ENCODE data around the gene SCGB1D1.
"Not testable (repeated sequence)": the region's sequence is repeated elsewhere in the genome, so short reads cannot be mapped to it uniquely, and the experiment has no call there.

The SCGB1D1 gene

DNA sequence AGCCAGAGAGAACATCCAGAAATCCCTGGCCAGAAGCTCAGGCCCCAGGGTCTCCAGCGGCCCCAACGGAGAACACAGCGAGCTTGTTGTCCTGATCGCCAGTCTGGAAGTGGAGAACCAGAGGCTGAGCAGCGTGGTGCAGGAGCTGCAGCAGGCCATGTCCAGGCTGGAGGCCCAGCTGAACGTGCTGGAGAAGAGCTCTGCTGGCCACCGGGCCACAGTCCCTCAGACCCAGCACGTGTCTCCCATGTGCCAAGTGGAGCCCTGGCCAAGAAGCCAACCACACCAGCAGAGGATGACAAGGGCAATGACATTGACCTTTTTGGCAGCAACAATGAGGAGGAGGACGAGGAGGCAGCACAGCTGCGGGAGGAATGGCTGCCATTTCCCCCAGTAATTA is 20.6 kb upstream of the SCGB1D1 start:
- DNase-seq, result no peak

DNA sequence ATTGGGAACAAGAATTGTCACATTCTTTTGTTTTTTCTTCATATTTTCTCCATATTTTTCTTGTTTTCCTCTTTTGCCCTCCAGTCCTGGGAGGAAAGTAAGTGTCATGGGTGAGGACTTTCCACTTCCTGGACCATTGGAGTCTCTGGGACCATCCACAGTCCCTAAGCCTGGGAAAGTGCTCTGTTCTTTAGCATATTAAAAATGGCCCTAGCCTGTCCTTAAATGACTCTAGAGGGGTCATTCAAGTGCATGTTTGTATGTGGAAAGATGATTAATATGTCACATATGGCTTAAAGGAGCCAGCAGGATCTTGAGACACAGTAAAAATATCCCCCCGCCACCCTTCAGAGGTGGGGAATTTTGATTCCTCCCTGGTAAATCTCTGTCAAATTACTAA is 20.1 kb upstream of the SCGB1D1 start:
- no peak for DNase-seq

DNA sequence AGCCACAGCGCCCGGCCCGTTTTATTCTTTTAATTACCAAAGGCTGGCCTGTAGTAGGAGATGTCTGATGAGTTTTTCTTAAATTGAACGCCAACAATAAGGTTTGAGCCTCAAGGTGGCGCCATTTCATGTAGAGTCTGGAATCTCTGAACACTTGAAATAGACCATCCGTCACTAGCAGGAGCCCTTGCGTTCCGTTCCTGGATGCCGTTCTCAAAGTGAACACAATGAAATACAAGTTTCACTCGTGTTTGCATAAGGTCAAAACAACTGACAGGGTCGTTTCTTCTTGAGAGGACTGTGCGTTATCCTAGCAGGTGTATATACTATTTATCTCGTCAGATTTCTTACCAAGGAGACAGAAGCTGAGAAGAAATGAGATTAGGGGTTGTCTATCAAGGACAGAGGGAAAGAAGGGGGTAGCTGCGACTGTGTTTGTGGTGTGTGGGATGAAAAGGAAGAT is 18.7 kb upstream of the SCGB1D1 start:
- peak; percentile 68 for DNase-seq

DNA sequence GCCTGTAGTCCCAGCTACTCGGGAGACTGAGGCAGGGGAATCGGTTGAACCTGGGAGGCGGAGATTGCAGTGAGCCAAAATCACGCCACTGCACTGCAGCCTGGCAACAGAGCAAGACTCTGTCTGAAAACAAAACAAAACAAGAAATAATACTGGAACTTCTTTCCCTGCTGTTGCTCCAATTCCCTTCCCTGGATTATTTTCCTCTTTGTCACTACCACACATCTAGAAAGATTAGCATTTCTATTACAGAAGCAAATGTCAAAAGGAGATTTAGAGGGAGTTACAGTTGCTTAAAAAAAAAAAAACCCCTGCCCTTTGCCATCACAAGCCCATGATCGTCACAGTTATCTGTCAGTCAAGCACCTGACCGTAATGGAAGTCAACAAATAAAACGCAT is 17.7 kb upstream of the SCGB1D1 start:
- DNase-seq, result no peak

DNA sequence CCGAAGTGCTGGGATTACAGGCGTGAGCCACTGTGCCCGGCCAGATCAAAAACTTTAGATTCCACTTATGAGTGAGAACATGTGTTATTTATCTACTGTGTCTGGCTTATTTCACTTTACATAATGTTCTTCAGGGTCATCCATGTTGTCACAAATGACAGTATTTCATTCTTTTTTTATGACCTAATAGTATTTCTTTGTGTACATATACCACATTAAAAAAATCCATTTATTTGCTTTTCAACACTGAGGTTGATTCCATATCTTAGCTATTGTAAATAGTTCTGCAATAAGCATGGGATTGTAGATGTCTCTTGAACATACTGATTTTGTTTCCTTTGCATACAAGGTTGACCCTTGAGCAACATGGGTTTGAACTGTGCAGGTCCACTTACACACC is 13.2 kb upstream of the SCGB1D1 start:
- DNase-seq, result no peak

DNA sequence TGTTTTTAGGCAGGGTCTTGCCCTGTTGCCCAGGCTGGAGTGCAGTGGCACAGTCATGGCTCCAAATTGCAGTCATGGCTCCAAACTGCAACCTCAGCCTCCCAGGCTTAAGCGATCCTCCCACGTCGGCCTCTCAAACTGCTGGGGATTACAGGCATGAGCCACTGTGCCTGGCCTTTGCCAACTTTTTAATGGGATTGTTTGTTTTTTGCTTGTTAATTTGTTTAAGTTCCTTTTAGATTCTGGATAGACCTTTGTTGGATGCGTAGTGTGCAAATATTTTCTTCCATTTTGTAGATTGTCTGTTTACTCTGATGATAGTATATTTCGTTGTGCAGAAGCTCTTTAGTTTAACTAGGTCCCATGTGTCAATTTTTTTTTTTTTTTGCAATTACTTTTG is 10.0 kb upstream of the SCGB1D1 start:
- no peak for DNase-seq

DNA sequence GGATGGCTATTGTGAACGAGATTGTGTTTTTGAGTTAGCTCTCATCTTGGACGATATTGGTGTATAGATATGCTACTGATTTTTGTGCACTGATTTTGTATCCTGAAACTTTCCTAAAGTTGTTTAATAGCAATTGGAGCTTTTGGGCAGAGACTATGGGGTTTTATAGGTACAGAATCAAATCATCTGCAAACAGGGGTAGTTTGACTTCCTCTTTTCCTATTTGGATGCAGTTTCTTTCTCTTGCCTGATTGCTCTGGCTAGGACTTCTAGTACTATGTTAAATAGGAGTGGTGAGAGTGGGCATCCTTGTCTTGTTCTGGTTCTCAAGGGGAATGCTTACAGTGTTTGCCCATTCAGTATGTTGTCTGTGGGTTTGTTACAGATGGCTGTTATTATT is 8.9 kb upstream of the SCGB1D1 start:
- DNase-seq, result no peak

DNA sequence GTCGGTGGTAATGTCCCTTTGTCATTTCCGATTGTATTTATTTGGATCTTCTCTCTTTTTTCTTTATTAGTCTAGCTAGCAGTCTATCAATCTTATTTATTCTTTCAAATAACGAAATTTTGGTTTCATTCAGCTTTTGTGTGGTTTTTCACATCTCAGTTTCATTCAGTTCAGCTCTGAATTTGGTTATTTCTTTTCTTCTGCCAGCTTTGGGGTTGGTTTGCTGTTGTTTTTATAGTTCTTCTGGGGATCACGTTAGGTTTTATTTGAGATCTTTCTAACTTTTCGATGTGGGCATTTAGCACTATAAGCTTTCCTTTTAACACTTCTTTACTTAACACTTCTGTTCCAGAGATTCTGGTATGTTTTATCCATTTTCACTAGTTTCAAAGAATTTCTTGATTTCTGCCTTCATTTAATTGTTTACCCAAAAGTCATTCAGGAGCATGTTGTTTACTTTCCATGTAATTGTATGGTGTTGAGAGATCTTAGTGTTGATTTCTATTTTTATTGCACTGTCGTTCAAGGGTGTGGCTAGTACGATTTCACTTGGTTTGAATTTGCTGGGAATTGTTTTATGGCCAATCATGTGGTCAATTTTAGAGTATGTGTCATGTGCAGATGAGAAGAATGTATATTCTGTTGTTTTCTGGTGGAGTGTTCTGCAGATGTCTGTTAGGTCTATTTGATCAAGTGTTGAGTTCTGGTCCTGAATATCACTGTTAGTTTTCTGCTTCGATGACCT is 7.7 kb upstream of the SCGB1D1 start:
- no peak for DNase-seq

DNA sequence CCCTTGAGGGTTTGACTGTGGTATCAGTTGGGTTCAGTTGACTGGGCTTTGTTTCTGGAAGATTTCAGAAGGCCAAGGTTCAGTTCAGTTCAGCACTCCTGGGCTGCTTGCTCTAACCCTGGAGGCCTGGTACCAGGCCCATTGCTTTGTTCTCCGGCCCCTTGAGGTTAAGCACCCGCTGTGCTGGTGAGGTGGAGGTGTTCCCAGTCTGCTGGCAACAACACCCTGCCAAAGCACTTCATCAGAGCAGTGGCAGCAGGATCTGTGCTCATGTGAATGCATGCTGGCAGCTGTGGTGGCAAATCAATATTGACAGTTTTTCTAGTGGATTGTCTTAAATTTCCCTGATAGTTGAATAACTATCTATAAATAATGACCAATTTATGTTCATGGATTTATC is 3.8 kb upstream of the SCGB1D1 start:
- DNase-seq, result no peak

DNA sequence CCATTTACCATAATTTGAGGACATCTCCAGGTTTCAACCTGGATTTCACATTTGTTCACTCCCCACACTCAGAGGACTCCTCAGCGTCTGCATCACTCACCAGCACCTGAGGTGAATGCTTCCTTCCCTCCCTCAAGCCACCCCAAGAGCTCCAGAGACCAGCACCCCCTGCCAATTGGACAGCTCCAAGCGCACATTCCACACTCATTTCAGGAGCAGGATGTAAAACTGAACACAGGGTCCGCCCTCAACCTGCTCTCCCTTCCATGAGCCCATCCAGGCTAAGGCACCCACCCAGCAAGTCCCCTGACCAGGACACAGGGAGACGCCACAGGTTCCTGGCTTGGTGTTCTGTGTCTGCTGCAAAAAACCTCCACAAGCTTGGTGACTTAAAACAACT is 3.9 kb downstream of the SCGB1D1 start:
- DNase-seq, result no peak

DNA sequence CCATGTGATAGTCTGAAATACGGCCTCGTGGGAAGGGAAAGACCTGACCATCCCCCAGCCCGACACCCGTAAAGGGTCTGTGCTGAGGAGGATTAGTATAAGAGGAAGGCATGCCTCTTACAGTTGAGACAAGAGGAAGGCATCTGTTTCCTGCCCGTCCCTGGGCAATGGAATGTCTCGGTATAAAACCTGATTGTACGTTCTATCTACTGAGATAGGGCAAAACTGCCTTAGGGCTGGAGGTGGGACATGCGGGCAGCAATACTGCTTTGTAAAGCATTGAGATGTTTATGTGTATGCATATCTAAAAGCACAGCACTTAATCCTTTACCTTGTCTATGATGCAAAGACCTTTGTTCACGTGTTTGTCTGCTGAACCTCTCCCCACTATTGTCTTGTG is 5.0 kb downstream of the SCGB1D1 start:
- not testable (repeated sequence) for DNase-seq

DNA sequence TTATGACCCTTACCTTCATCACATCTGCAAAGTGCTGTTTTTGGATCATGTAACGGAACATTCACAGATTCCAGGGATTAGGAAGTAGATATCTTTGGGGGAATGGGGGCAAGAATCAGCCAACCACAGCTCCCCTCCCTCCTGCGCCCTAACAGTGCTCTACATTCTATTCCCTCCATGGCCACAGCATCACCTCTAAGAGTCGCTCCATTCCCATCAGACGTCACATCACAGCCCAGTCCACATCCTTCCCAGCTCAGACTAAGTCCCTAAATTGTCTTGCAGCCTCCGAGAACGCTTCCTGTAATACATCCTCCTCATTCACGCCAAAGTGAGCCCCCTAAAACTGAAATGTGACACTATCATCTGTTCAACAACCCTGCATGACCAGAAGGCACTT is 5.9 kb downstream of the SCGB1D1 start:
- DNase-seq, result no peak

DNA sequence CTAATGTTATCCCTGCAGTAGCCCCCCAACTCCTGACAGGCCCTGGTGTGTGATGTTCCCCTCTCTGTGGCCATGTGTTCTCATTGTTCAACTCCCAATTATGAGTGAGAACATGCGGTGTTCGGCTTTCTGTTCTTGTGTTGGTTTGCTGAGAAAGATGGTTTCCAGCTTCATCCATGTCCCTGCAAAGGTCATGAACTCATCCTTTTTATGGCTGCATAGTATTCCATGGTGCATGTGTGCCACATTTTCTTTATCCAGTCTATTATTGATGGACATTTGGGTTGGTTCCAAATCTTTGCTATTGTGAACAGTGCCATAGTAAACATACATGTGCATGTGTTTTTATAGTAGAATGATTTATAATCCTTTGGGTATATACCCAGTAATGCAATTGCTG is 7.4 kb downstream of the SCGB1D1 start:
- DNase-seq, result not testable (repeated sequence)

DNA sequence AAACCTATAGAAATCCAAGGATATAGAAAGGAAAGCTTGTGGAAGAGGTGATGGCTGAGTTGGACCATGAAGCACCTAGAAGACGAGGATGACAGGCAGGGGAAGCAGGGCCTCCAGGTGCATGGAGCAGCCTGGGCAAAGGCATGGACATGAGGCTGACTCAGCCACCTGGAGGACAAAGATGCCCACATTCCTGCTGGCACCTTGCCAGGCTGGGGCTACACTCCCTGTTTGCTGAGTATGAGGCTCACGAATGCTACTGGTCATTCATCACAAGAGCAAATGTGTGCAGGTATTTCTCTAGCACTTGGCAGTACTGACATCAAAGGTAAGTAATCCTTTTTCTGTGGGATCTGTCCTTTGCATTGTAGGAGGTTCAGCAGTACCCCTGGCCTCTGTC is 11.4 kb downstream of the SCGB1D1 start:
- DNase-seq, result no peak

DNA sequence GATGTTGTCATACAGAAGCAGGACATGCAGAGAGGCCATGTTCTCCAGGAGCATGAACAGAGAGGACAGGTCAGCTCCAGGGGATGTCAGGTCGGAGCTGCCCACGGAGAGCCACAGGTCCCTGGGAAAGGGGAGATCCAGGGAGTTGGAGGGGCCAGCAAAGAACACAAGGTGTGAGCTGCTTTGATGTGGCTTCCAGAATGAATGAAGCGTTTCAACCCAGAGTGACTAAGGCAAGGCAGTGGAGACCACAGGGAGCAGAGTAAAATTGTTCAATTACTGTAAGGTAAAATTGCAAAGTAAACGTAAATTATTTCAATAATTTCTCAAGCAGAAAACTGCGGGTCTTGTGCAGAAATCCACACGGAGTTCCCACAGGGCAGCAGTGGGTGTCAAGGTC is 12.9 kb downstream of the SCGB1D1 start:
- DNase-seq, result no peak

DNA sequence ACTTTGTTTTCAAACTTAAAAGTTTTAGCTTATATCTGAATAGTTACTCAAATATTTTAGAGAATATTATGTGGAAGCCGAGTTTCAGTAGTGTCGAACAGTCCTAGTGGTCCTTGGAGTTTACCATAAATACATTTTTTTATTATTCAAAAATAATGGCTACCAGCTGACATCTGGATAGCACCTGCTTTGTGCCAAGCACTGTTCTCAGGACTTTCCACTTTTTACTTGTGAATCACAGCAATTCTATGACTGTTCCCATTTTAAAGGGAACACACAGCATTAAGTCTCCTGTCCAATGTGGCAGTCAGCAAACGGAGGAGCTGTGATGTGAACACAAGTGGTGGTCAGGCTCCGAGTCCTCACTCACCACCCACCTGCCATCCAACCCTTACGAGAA is 14.4 kb downstream of the SCGB1D1 start:
- no peak for DNase-seq

DNA sequence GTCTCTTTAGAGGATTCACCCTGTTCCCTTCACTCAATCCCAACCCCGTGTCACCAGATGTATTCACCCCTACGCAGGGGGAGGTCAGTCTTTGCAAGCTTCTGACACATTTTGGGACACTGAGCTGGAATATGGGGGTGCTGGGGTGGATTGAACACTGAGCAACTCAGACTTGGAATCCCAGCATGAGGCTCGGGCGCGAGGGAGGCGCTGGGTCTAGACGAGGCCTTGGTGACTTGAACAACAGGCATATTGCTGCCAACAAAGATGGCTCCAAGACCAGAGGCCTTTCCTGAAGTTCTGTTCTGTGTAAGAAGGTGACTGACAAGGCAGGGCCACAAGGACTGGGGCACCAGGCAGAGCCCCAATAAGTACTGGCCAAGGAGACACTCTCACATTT is 15.4 kb downstream of the SCGB1D1 start:
- no peak for DNase-seq

DNA sequence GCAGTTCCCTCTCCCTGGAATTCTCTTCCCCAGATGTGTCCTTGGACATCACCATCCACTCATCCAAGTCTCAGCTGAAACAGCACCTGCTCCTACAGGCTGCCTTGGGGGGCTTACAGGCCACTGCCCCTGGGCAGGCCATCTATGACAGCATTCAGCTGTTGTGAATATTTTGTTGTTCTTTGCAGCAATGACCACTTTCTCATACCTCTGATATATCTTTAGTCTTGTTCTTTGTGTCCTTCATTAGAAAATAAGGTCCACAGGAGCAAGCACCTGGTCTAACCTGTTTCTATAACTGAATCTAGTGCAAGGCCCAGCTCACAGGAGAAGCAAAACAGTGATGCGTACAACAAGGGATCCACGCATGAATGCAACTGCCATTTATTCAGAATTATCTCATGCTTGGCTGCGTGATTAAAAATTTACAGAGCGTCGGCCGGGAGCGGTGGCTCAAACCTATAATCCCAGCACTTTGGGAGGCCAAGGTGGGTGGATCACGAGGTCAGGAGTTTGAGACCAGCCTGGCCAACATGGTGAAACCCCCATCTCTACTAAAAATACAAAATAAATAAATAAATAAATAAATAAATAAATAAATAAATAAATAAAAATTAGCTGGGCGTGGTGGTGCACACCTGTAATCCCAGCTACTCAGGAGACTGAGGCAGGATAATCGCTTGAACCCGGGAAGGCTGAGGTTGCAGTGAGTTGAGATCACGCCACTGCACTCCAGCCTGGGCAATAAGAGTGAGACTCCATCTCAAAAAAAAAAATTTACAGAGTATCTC is 16.5 kb downstream of the SCGB1D1 start:
- not testable (repeated sequence) for DNase-seq

DNA sequence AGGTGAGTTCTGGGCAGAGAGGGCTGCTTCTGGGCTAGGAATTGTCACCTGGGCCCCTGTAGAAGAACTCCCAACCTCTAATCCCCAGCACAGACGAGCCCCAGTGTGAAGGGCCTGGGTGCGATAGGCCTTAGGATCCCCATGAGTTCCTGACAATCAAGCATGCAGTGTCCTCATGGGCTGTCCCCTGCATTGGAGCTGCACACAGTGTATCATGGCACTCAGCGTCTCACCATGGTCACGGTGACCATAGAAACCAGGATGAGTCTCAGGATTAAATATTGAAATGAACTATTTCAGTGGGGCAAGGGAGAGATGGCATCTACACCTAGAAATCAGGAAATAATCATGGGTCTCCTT is 18.7 kb downstream of the SCGB1D1 start:
- no peak for DNase-seq

DNA sequence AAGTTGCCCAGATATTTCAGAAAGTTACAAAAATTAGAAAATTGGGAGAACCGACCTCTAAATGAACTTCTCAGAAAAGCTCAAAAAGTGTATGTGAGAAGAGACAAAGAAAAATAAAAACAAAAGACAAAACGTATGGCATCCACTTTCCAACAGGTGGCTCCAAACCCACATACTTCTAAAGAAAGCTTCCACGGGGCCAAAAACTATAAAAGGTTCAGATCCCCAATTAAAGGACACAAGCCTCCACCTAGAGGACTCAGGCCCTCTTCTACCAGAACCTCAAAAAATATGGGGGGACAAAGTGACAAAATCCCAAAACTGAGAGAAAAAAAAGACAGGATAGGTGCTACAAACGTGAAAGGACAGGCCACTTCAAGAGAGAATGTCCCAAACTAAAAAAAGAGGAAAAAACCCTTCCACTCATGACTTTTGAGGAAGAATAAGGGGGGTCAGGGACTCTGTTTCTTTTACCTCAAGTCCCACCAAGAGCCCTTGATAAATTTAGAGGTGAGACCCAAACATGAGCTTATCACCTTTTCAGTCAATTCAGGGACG is 27.3 kb downstream of the SCGB1D1 start:
- no peak for DNase-seq

DNA sequence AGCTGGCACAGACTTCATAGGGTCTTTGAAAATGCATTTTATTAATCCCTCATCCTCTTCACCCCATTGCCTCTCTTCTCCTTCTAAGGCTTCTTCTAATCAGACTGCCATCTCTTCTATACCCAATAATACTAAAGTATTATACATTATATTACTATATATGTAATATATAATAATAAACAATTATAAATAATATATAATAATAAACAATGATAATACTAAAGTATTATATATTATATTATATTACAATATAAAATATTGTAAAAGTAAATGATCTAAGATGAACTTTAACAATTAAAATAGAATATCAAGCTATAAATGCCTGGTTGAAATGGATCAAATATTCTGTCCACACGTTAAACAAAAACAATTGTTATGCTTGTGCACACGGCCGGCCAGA is 31.5 kb downstream of the SCGB1D1 start:
- DNase-seq, result no peak

DNA sequence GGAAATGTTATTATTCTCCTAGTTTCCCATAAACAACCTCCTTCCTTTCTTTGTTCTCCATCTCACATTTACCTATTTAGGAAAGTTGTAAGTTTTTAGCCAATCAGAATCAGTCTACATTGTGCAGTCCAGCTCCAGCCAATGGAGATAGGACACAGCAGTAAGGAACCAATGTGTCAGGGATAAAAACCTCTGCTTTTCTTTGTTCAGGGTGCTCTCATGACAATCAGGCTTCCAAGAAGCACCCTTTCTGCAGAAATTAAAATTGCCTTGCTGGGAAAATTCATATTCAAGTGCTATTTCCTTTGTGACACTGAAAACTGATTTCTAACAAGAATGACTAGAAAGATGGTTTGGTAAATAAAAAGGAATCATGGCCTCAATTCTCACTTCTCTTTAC is 33.1 kb downstream of the SCGB1D1 start:
- no peak for DNase-seq

DNA sequence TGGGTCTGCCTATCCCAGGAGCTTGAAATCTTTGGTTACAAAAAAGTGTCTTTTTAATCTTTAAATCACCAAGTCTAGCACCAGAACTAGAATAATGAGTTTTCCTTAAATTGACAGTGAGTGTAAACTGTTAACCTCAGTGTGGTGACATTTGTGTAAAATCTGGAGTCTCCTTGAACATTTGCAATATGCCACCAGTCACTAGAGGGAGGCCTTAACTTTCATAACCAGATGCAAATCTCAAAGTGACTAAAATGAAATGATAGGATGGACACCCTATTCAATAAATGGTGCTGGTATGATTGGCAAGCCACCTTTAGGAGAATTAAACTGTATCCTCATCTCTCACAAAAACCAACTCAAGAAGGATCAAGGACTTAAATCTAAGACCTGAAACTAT is 43.7 kb downstream of the SCGB1D1 start:
- no peak for DNase-seq

DNA sequence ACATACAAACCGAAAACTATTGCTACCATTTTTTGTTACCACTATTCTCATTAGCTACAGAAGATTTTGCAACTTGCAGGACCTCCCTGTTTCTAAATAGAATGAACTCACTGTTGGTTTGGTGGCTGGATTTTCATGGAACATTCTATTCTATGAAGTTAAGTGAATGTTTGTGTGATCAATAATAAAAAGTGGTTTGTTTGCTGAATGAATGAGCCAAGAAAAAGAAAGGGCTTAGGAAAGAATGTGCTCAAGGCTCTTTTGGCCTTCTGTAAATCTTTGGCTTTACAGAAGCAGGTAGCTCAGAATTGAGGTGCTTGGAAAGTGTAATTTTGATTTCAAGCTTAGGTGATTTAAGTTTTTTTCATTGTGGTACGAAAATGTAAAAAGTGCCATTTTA is 46.2 kb downstream of the SCGB1D1 start:
- DNase-seq, result no peak
